AG20443 (cell line): ENCODE measurements around the gene TLE1.
"Not testable (repeated sequence)": the region's sequence is repeated elsewhere in the genome, so short reads cannot be mapped to it uniquely, and the experiment has no call there.

Source experiments
- DNase-seq: peaks from one replicate; pipeline ENCODE4 v3.0.0; 2012; ENCODE audit warnings: low spot score, mixed read lengths

The TLE1 gene

DNA sequence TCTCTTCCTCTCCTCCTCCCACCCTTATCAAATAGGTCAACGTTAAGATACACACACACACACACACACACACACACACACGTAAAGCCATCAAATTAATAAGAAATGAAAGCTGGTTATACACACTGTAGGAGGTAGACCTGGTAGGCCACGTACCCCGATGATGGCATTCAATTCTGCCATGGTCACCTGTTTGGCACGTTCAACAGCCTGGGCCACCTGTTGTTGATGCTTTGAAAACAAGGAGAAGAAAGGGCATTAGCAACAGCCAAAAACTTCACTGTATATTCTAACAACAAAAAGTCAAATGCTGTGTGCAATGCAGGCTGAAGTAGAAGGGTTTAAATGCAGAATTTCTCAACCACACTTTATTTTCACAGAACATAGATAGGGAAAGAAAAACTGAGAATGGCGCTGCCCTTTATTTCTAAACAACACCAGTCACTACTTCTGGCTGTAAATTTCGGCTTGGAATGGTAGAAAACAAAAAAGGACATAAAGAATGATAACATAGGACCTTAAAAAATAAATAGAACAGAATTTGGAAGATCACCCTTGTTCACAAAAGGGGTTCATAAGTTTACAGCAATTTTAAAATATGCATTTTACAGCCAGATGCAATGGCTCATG is 37.2 kb downstream of the TLE1 start:
- DNase-seq, result no peak

DNA sequence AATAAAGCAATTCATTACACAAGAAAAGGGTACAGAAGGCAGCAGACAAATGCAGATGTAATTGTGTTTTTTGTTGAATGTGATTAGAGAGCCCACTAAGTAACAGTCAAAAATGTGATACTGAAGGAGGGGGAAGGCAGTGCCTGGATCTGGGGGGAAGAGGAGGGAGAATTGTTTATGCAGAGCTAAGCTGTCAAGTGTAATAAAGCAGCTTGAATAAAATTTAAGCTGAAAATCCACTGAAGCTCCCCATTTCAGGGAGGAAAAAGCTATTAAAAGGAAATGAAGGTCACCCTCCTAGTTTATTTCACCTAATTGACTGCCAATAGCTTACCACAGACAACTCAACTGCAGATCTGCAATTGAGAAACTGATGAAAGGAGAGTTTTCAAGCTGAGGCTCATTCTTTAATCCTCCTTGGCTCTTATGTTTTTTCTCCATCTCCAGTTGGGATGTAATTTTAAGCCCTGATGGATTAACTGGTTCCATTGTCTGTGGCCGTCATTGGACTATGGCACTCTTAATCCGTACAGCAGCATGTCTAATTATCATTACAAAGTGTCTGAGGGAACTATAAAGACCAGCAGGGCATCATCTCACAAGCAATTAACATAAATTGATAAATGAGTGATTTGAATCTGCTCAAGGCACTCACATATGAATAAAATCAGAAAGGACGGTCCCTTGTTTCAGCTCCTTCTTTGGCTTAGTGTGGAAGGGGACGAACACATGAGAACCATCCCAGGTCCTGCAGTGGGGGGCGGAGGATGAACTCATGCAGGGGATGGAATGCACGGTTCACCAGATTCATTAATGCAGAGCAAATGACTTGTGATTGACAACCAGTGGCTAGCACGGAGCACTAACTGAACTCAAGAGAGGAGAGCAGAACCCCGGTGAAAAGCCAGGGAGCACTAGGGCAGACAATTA is 38.5 kb downstream of the TLE1 start:
- no peak for DNase-seq

DNA sequence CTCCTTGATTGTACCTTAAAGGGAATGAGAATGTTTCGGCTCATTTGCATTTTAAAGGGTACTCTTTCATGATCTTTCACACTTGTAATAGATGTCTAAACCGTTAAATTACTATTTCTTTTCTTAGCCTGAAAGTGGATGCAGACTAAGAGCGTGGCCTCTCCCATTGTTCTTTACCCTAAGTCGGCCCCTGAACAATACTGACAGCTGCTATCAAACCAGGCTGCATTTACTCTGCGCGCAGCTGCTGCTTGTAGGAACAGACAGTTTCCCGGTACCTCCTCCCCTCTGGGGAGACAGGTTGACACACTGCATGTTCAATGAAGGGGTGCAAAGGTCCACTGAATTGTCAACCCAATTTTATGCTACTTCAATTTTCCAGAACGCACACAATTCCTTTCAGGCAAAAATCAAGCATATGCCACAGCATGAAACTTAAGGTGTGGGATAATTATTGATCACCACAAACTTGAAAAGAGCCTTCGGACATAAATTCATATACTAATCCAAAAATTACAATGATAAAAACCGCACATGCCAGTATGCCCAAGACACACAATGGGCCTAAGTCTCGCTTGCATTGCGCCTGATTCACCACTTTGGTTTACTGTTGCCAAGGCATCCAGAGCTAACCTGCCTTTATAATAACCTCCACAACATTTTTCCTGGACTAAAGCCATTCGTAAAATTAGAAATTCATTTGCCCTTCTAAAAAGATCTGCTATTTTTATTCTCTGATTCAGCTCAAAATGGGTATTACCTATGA is 39.7 kb downstream of the TLE1 start:
- DNase-seq, result no peak

- no peak for DNase-seq
Measured at GRCh38 chr9:81648891-81649290, 40.5 kb downstream of the TLE1 start.

GRCh38 chr9:81646337-81646736 is 43.0 kb downstream of the TLE1 start:
- no peak for DNase-seq

DNA sequence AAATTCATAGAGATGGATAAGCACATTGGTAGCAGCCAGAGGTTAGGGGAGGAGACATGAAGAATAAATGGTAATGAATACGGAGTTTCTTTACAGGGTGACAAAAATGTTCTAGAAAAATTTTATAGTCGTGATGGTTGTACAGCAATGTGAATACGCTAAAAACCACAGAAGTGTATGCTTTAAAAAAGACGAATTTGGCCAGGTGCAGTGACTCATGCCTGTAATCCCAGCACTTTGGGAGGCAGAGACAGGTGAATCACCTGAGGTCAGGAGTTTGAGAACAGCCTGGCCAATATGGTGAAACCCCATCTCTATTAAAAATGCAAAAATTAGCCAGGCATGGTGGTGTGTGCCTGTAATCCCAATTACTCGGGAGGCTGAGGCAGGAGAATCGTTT is 44.8 kb downstream of the TLE1 start:
- not testable (repeated sequence) for DNase-seq

GRCh38 chr9:81637276-81637675 is 52.1 kb downstream of the TLE1 start:
- DNase-seq, result no peak

GRCh38 chr9:81636255-81636599 is 53.1 kb downstream of the TLE1 start:
- peak; percentile 12 for DNase-seq

DNA sequence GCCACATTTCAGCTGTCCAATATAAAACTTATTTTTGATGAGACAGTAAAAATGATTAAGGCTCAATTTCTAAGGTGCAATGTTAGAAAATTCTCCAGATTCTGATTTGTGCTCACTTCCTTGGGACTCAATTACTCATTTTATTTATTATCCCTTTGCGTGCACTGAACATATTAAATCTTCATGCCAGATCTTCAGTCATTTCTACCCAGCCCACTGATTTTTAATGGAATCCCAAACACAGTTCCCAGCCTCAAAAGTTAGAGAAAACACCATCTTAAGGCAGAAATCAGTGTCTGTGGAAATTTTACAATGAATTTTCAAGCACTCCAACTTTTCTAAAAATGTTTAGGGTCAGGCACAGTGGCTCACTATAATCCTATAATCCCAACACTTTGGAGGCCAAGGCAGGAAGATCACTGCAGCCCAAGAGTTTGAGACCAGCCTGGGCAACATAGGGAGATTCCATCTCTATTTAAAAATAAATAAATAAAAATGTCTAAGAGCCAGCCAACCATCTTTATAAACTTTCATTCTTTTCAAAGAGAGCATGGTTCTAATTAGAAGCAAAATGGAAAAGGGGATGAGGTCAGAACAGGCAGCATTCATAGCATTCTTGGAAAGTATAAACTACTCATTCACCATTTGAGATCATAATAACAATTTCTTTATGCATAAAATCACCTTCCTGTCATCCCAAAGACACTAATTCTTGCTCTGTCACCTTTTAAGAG is 53.7 kb downstream of the TLE1 start:
- DNase-seq, result peak; percentile 60

GRCh38 chr9:81634915-81635516 is 54.3 kb downstream of the TLE1 start:
- DNase-seq, result no peak

DNA sequence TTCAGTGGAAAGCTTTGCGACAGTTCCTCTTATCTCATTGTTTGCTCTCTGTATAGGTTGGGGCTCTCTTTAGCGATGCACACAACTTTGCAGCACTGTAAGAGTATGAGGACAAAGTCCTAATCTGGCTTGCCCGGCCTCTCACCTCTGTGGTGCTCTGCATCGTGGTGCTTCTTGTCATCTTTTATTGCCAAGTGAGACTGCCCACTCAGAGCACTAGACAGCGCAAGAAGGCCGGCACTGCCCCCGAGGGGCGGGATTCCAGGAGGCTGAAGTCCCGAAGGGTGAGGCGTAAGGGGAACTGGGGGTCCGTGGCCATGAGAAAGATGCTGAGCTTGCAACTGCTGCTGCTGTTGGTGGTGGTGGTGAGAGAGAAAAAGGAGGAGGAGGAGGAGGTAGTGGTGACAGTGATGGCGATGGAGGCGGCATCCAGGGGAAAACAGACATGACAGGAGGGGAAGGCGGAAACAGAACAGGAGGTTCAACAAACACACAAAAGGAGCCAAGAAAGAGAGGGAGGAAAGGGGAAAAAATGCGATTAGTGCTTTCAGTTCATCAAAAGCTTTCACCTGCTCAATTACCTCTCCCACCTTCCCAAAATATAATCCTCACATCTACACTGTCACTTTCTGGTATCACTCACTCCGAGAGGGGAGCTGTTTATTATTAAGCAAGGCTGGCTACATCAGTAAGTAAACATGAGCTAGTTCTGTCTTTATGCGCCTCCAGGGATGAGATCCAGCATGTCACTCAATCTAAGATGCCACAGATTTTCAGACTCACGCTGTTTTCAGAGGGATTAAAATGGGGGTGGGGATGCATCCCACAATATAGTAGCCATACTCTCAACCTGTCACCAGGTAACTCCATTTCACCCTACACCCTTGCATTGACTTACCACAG is 55.1 kb downstream of the TLE1 start:
- DNase-seq, result no peak

DNA sequence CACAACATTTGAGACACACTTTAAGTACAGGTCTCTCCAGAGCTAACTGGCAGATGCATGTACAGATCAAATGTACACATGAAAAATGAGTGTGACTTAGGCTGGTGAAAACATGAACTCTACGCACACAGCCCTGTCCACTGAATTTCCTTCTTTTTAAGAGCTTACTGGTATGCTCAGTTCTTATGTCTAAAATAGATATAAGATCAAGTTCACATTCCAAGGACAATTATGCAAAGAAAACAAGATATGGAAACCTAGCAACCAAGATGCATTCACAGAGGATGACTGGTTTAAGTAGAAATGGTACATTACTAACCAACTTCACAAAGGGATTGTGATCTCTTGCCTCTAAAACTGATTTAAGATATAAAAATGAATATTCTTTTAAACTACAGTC is 56.7 kb downstream of the TLE1 start:
- peak; percentile 18 for DNase-seq

GRCh38 chr9:81631218-81631745 is 58.1 kb downstream of the TLE1 start:
- no peak for DNase-seq

DNA sequence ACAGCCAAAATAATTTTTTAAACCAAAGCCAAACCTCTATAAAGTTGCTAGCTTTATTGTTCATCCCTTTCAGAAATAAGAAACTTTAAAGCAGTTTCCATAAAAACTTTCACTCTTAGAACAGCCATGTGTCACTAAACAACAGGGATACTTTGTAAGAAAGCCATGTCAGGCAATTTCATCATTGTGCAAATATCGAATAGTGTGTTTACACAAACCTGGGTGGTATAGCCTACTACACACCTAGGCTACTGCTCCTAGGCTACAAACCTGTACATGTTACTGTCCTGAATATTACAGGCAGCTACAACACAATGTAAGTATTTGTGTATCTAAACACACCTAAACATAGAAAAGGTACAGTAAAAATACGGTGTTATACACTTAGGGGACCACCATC is 59.9 kb downstream of the TLE1 start:
- DNase-seq, result no peak

- DNase-seq, result no peak
Measured at GRCh38 chr9:81628897-81629296, 60.5 kb downstream of the TLE1 start.

GRCh38 chr9:81627481-81627880 is 61.9 kb downstream of the TLE1 start:
- DNase-seq, result no peak

- no peak for DNase-seq
Measured at GRCh38 chr9:81626511-81626910, 62.8 kb downstream of the TLE1 start.

- DNase-seq, result no peak
Measured at GRCh38 chr9:81625969-81626368, 63.4 kb downstream of the TLE1 start.

DNA sequence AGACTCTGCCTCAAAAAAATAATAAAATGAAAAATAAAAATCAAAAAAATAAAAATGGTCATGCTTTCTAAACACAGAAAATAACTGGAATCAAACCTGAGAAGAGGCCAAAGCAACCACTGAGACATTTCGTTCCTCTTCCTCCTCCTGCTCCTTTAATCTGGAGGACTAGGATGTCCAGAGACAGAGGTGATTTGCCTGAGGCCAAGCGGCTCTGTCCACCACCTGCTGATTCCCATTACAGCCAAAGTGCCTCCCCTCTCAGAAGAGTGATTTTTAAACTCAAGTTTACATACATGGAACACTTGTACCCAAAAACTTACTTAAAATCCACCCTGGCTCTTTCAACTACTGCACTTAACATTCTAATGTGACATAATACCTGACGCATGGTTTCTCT is 65.6 kb downstream of the TLE1 start:
- no peak for DNase-seq

- no peak for DNase-seq
Measured at GRCh38 chr9:81622471-81623255, 66.7 kb downstream of the TLE1 start.
